ENCODE results near the gene GPR171. TPM values are rescaled to one million over a fixed set of nuclear protein-coding genes. Genes with fewer than 3 reads are reported as not detected.
A peak's percentile ranks its signal among the peaks of the same experiment; 100 is the strongest.

GPR171 gene
- total RNA-seq, 1 donor from 2014 or later = not detected

GRCh38 chr3:151166161-151166560 is 36.9 kb downstream of the GPR171 start:
- no peaks in the 10 kb centered on the region for H3K9me3 Mint-ChIP-seq (ENCODE audit: unreplicated experiment)
- H3K27me3 Mint-ChIP-seq (ENCODE audit: unreplicated experiment) = no peaks in the 10 kb centered on the region
- no peak overlapping the region for H3K4me3 Mint-ChIP-seq (ENCODE audit: unreplicated experiment)
- DNase-seq = no peak
- TF ChIP-seq CTCF (IDR thresholded peaks at IDR 0.05; ENCODE audit: partially characterized antibody, unreplicated experiment) = no peak
- no peaks in the 10 kb centered on the region for H3K36me3 Mint-ChIP-seq (ENCODE audit: unreplicated experiment)
- no peaks in the 10 kb centered on the region for H3K4me1 Mint-ChIP-seq (ENCODE audit: low read depth, unreplicated experiment)
- no peak overlapping the region for H3K27ac Mint-ChIP-seq (ENCODE audit: unreplicated experiment)

GRCh38 chr3:151165226-151165625 is 37.8 kb downstream of the GPR171 start:
- no peak for DNase-seq
- Mint-ChIP-seq H3K4me3 (ENCODE audit: unreplicated experiment) (no peak overlapping the region), H3K27me3 (ENCODE audit: unreplicated experiment) (no peaks in the 10 kb centered on the region), H3K9me3 (ENCODE audit: unreplicated experiment) (no peaks in the 10 kb centered on the region), H3K36me3 (ENCODE audit: unreplicated experiment) (no peaks in the 10 kb centered on the region), H3K4me1 (ENCODE audit: low read depth, unreplicated experiment) (no peaks in the 10 kb centered on the region), H3K27ac (ENCODE audit: unreplicated experiment) (no peak overlapping the region)
- TF ChIP-seq CTCF (IDR thresholded peaks at IDR 0.05; ENCODE audit: partially characterized antibody, unreplicated experiment) = no peak

GRCh38 chr3:151159806-151160205 is 43.2 kb downstream of the GPR171 start:
- no peak for TF ChIP-seq CTCF (IDR thresholded peaks at IDR 0.05; ENCODE audit: partially characterized antibody, unreplicated experiment)
- H3K4me1 Mint-ChIP-seq (ENCODE audit: low read depth, unreplicated experiment) = peaks cover 5% of the 10 kb centered on the region

GRCh38 chr3:151156618-151157216 is 46.3 kb downstream of the GPR171 start:
- Mint-ChIP-seq H3K27ac (ENCODE audit: unreplicated experiment) (no peak overlapping the region), H3K4me1 (ENCODE audit: low read depth, unreplicated experiment) (peaks cover 8% of the 10 kb centered on the region), H3K27me3 (ENCODE audit: unreplicated experiment) (no peaks in the 10 kb centered on the region), H3K4me3 (ENCODE audit: unreplicated experiment) (no peak overlapping the region), H3K9me3 (ENCODE audit: unreplicated experiment) (no peaks in the 10 kb centered on the region), H3K36me3 (ENCODE audit: unreplicated experiment) (no peaks in the 10 kb centered on the region)
- no peak for DNase-seq
- peak; percentile 79 for TF ChIP-seq CTCF (IDR thresholded peaks at IDR 0.05; ENCODE audit: partially characterized antibody, unreplicated experiment)

More at GRCh38 chr3:151159806-151160205, 43.2 kb downstream of the GPR171 start:
- no peak overlapping the region for H3K27ac Mint-ChIP-seq (ENCODE audit: unreplicated experiment)
- DNase-seq = no peak
- no peaks in the 10 kb centered on the region for H3K36me3 Mint-ChIP-seq (ENCODE audit: unreplicated experiment)
- H3K4me3 Mint-ChIP-seq (ENCODE audit: unreplicated experiment) = no peak overlapping the region
- no peaks in the 10 kb centered on the region for H3K9me3 Mint-ChIP-seq (ENCODE audit: unreplicated experiment)
- no peaks in the 10 kb centered on the region for H3K27me3 Mint-ChIP-seq (ENCODE audit: unreplicated experiment)

- no peak for TF ChIP-seq CTCF (IDR thresholded peaks at IDR 0.05; ENCODE audit: partially characterized antibody, unreplicated experiment)
These were observed 47.4 kb downstream of the GPR171 start for GRCh38 chr3:151155409-151156128.

More at GRCh38 chr3:151155409-151156128, 47.4 kb downstream of the GPR171 start:
- Mint-ChIP-seq H3K9me3 (ENCODE audit: unreplicated experiment) (no peaks in the 10 kb centered on the region), H3K27me3 (ENCODE audit: unreplicated experiment) (no peaks in the 10 kb centered on the region), H3K27ac (ENCODE audit: unreplicated experiment) (no peak overlapping the region), H3K36me3 (ENCODE audit: unreplicated experiment) (no peaks in the 10 kb centered on the region), H3K4me3 (ENCODE audit: unreplicated experiment) (no peak overlapping the region), H3K4me1 (ENCODE audit: low read depth, unreplicated experiment) (peaks cover 8% of the 10 kb centered on the region)
- no peak for DNase-seq
